ENCODE measurements around the gene CNIH2. TPM values are rescaled to one million over a fixed set of nuclear protein-coding genes. Genes with fewer than 3 reads are reported as not detected.

Gene CNIH2
- total and polyA plus RNA-seq, 2 experiments from 2014 or later, result 4.3 to 9.2 TPM

DNA sequence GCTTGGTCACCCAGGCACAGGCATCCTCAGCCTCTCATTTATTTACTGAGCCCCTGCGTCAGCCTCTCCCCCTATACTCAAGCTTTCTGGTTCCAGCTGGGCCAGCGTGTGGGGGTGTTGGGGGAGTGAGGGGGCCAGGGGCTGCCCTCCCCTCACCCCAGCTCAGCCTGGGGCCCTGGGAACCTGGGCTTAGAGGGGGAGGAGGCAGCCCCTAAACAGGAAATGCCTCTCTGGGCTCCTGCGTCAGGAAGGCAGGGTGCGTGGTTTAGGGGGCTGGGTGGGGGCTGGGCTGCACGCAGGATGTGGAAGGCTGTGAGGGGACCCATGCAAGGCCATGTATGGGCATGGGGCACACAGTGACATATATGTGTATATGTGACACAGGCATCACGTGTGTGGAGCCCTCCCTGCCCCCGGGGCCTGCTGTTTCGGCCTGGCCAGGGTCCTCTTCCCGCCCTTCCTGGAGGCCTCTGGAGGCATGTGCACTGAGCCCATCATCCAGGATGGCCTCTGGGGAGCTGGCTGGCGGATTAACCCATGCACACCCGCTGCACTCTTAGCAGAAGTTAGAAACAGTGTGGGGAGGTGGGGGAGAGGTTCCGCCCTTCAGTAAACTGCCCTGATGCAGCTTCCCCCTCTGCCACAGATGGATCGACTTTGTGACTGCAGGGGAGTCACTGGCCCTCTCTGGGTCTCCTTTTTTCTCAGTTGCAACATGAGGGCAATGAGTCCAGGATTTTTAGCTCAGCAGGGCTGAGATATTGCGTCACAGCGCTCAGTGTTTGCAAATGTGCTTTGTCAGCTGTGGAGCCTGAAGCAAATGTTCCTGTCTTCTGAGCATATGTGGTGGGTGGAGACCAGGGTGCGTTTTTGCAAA is 40.0 kb downstream of the CNIH2 start:
- Mint-ChIP-seq H3K27ac (peak overlapping the region; percentile 90), H3K27me3 (ENCODE audit: insufficient read depth, low read depth, poor library complexity) (peaks cover 32% of the 10 kb centered on the region), H3K4me1 (peaks cover 32% of the 10 kb centered on the region), H3K36me3 (ENCODE audit: low read depth) (peaks cover 22% of the 10 kb centered on the region), H3K4me3 (peak overlapping the region; percentile 42; the same call in 2 of the 3 replicates), H3K9me3 (peaks cover 21% of the 10 kb centered on the region)
- H2AFZ ChIP-seq, result peak overlapping the region; percentile 93
- ATAC-seq (peak; percentile 9), DNase-seq (ENCODE audit: low spot score) (peak; percentile 73)
- H3K4me2 ChIP-seq, result peak overlapping the region; percentile 77
- peak overlapping the region; percentile 87 for H3K27ac ChIP-seq (ENCODE audit: low read depth)
- H3K4me1 ChIP-seq (ENCODE audit: insufficient read depth), result peaks cover 23% of the 10 kb centered on the region
- TF ChIP-seq ETS1 (IDR thresholded peaks at IDR 0.05) (peak; percentile 37; the same call in 1 of the 2 replicates), REST (IDR thresholded peaks at IDR 0.05; ENCODE audit: unreplicated experiment) (no peak)
- H3K27me3 ChIP-seq (ENCODE audit: insufficient read depth), result no peaks in the 10 kb centered on the region
- H4K20me1 ChIP-seq (replicated peaks; ENCODE audit: insufficient read depth), result no peaks in the 10 kb centered on the region
- H3K9me2 ChIP-seq (ENCODE audit: insufficient read depth), result no peaks in the 10 kb centered on the region
- no peaks in the 10 kb centered on the region for H3K79me2 ChIP-seq (replicated peaks; ENCODE audit: insufficient read depth)
- H3F3A ChIP-seq (replicated peaks; ENCODE audit: low read depth), result peaks cover 9% of the 10 kb centered on the region; the same call in 1 of the 2 replicates
- H3K4me3 ChIP-seq, result peak overlapping the region; percentile 41; the same call in 1 of the 2 replicates
- no peaks in the 10 kb centered on the region for H3K36me3 ChIP-seq (ENCODE audit: insufficient read depth)

- H3K27ac Mint-ChIP-seq, result no peak overlapping the region
- Histone ChIP-seq H3K36me3 (ENCODE audit: insufficient read depth) (no peaks in the 10 kb centered on the region), H3K4me2 (peak overlapping the region; percentile 77), H3K27ac (ENCODE audit: low read depth) (0 out of 2 replicates have a peak overlapping the region, but pooled peaks have one; percentile 57), H3K27me3 (ENCODE audit: insufficient read depth) (no peaks in the 10 kb centered on the region), H3K4me3 (no peak overlapping the region), H2AFZ (peak overlapping the region; percentile 93), H3K9me2 (ENCODE audit: insufficient read depth) (no peaks in the 10 kb centered on the region), H3F3A (replicated peaks; ENCODE audit: low read depth) (0 out of 2 replicates have a peak, but pooled peaks cover 9% of the 10 kb centered on the region), H3K79me2 (replicated peaks; ENCODE audit: insufficient read depth) (no peaks in the 10 kb centered on the region), H4K20me1 (replicated peaks; ENCODE audit: insufficient read depth) (no peaks in the 10 kb centered on the region), H3K4me1 (ENCODE audit: insufficient read depth) (peaks cover 23% of the 10 kb centered on the region)
- peaks cover 21% of the 10 kb centered on the region for H3K9me3 Mint-ChIP-seq
- peaks cover 30% of the 10 kb centered on the region for H3K4me1 Mint-ChIP-seq
- H3K36me3 Mint-ChIP-seq (ENCODE audit: low read depth), result peaks cover 22% of the 10 kb centered on the region
- ATAC-seq (no peak), DNase-seq (ENCODE audit: low spot score) (no peak)
- no peak overlapping the region; the same call in 2 of the 3 replicates for H3K4me3 Mint-ChIP-seq
- H3K27me3 Mint-ChIP-seq (ENCODE audit: insufficient read depth, low read depth, poor library complexity), result peaks cover 32% of the 10 kb centered on the region
- TF ChIP-seq STAT1 (IDR thresholded peaks at IDR 0.05; ENCODE audit: unreplicated experiment), result no peak
- no peak for TF ChIP-seq POLR2AphosphoS5 (IDR thresholded peaks at IDR 0.05; ENCODE audit: low read depth)
- TF ChIP-seq ZNF331 (CRISPR knock-in tag; IDR thresholded peaks at IDR 0.05; ENCODE audit: low read depth), result no peak
- TF ChIP-seq, protein P1, sequence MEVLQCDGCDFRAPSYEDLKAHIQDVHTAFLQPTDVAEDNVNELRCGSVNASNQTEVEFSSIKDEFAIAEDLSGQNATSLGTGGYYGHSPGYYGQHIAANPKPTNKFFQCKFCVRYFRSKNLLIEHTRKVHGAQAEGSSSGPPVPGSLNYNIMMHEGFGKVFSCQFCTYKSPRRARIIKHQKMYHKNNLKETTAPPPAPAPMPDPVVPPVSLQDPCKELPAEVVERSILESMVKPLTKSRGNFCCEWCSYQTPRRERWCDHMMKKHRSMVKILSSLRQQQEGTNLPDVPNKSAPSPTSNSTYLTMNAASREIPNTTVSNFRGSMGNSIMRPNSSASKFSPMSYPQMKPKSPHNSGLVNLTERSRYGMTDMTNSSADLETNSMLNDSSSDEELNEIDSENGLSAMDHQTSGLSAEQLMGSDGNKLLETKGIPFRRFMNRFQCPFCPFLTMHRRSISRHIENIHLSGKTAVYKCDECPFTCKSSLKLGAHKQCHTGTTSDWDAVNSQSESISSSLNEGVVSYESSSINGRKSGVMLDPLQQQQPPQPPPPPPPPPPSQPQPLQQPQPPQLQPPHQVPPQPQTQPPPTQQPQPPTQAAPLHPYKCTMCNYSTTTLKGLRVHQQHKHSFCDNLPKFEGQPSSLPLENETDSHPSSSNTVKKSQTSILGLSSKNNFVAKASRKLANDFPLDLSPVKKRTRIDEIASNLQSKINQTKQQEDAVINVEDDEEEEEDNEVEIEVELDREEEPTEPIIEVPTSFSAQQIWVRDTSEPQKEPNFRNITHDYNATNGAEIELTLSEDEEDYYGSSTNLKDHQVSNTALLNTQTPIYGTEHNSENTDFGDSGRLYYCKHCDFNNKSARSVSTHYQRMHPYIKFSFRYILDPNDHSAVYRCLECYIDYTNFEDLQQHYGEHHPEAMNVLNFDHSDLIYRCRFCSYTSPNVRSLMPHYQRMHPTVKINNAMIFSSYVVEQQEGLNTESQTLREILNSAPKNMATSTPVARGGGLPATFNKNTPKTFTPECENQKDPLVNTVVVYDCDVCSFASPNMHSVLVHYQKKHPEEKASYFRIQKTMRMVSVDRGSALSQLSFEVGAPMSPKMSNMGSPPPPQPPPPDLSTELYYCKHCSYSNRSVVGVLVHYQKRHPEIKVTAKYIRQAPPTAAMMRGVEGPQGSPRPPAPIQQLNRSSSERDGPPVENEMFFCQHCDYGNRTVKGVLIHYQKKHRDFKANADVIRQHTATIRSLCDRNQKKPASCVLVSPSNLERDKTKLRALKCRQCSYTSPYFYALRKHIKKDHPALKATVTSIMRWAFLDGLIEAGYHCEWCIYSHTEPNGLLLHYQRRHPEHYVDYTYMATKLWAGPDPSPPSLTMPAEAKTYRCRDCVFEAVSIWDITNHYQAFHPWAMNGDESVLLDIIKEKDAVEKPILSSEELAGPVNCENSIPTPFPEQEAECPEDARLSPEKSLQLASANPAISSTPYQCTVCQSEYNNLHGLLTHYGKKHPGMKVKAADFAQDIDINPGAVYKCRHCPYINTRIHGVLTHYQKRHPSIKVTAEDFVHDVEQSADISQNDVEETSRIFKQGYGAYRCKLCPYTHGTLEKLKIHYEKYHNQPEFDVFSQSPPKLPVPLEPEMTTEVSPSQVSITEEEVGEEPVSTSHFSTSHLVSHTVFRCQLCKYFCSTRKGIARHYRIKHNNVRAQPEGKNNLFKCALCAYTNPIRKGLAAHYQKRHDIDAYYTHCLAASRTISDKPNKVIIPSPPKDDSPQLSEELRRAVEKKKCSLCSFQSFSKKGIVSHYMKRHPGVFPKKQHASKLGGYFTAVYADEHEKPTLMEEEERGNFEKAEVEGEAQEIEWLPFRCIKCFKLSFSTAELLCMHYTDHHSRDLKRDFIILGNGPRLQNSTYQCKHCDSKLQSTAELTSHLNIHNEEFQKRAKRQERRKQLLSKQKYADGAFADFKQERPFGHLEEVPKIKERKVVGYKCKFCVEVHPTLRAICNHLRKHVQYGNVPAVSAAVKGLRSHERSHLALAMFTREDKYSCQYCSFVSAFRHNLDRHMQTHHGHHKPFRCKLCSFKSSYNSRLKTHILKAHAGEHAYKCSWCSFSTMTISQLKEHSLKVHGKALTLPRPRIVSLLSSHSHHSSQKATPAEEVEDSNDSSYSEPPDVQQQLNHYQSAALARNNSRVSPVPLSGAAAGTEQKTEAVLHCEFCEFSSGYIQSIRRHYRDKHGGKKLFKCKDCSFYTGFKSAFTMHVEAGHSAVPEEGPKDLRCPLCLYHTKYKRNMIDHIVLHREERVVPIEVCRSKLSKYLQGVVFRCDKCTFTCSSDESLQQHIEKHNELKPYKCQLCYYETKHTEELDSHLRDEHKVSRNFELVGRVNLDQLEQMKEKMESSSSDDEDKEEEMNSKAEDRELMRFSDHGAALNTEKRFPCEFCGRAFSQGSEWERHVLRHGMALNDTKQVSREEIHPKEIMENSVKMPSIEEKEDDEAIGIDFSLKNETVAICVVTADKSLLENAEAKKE (CRISPR knock-in tag; IDR thresholded peaks at IDR 0.05), result no peak
- no peak for TF ChIP-seq CTCF (conservative IDR thresholded peaks at IDR 0.05; ENCODE audit: low read depth in 2 of 2)
These were observed 40.6 kb downstream of the CNIH2 start for GRCh38 chr11:66318600-66318970.

All from GM23338 (cell line).